ENCODE measurements around the gene ENTPD8. TPM values are rescaled to one million over a fixed set of nuclear protein-coding genes. Genes with fewer than 3 reads are reported as not detected.
A peak's percentile ranks its signal among the peaks of the same experiment; 100 is the strongest.

The ENTPD8 gene
- total and polyA plus RNA-seq, 2 of the 13 experiments (the other 11 are each of a cell fraction or from before 2014, with no cell fraction given), result 0.26 to 0.44 TPM

DNA sequence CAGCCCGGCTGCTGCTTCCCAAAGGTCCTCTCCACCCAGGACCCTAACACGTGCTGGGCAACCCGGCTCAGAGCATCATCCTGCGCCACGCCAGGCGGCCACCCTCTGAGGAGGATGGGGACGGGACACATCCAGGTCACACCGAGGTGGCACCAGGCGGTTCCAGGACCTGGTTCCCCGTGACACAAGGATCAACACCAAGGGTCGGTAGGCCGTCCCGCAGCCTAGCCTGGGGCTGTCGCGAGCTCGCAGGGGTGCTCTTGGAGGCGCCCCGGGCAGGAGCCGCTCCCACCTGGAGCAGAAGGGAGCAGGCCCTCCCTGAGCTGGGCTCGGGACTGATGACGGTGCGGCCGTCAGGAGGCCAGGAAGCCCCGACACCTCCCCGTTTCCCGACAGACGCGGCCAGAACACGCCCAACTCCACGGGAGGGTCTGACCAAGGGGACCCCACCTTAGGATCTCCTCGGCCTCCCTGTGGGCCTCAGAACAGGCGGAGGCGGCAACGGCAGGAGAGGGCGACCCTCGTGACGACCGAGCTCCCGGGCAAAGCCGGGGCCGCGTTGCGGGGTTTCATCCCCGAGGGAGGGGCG, 24.5 kb downstream of the ENTPD8 start:
- DNase-seq (ENCODE audit: low spot score) (no peak), FAIRE-seq (no peak), ATAC-seq (no peak)
- H2AFZ ChIP-seq (ENCODE audit: low read length), result no peak overlapping the region
- TF ChIP-seq HNRNPLL (IDR thresholded peaks at IDR 0.05; ENCODE audit: low read depth, low read length, poor library complexity, severe bottlenecking) (peak; percentile 20), RBFOX2 (IDR thresholded peaks at IDR 0.05; ENCODE audit: low read depth, low read length) (0 out of 2 replicates have a peak, but pooled peaks have one; percentile 14), ARNT (IDR thresholded peaks at IDR 0.05) (no peak)
- TF ChIP-seq, protein P1, sequence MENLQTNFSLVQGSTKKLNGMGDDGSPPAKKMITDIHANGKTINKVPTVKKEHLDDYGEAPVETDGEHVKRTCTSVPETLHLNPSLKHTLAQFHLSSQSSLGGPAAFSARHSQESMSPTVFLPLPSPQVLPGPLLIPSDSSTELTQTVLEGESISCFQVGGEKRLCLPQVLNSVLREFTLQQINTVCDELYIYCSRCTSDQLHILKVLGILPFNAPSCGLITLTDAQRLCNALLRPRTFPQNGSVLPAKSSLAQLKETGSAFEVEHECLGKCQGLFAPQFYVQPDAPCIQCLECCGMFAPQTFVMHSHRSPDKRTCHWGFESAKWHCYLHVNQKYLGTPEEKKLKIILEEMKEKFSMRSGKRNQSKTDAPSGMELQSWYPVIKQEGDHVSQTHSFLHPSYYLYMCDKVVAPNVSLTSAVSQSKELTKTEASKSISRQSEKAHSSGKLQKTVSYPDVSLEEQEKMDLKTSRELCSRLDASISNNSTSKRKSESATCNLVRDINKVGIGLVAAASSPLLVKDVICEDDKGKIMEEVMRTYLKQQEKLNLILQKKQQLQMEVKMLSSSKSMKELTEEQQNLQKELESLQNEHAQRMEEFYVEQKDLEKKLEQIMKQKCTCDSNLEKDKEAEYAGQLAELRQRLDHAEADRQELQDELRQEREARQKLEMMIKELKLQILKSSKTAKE (CRISPR knock-in tag; IDR thresholded peaks at IDR 0.05; ENCODE audit: borderline replicate concordance), result no peak
- no peak overlapping the region for H3K4me2 ChIP-seq (ENCODE audit: low read depth, low read length)
- H3K27ac ChIP-seq (ENCODE audit: extremely low read length, insufficient read depth, low read length), result no peak overlapping the region
- H3K9me3 ChIP-seq (ENCODE audit: low read length), result no peaks in the 10 kb centered on the region
- POLR2A ChIA-PET, result no interaction called here
- no peak overlapping the region for H3K9ac ChIP-seq (ENCODE audit: insufficient read depth, low read depth, low read length)
- peaks cover 10% of the 10 kb centered on the region for H3K4me1 ChIP-seq (ENCODE audit: insufficient read depth, low read length)
- BruUV-seq (replicated peaks), result no TSS peak
- in situ Hi-C loops (cut with HindIII; ENCODE audit: extremely low pct_ligation_motif_present, low pct_unique_long_range_greater_than_20kb) (no loop called here), intact Hi-C loops (cut with micrococcal nuclease; ENCODE audit: unreplicated experiment) (no loop called here)
- no peaks in the 10 kb centered on the region for H4K20me1 ChIP-seq (ENCODE audit: insufficient read depth, low read length)
- peaks cover 8% of the 10 kb centered on the region for H3K79me2 ChIP-seq (ENCODE audit: insufficient read depth, low read length)
- 94% methylated on average over 33 of the region's 45 CpGs for WGBS (ENCODE audit: low lambda C conversion rate)
- no peaks in the 10 kb centered on the region for H3K36me3 ChIP-seq (replicated peaks in 1 of 2; ENCODE audit: control insufficient read depth in 1 of 2, insufficient read depth in 2 of 2, low read length in 2 of 2)
- CTCF ChIA-PET (ENCODE audit: low intra/inter-chr PET ratio, low total read pairs), result no interaction called here
- no peaks in the 10 kb centered on the region for H3K27me3 ChIP-seq (ENCODE audit: control insufficient read depth in 1 of 2, insufficient read depth in 2 of 2, low read length in 2 of 2)
- H3K4me3 ChIP-seq (replicated peaks in 1 of 3; ENCODE audit: insufficient read depth in 1 of 3, low read depth in 2 of 3, low read length in 3 of 3), result no peak overlapping the region

DNA sequence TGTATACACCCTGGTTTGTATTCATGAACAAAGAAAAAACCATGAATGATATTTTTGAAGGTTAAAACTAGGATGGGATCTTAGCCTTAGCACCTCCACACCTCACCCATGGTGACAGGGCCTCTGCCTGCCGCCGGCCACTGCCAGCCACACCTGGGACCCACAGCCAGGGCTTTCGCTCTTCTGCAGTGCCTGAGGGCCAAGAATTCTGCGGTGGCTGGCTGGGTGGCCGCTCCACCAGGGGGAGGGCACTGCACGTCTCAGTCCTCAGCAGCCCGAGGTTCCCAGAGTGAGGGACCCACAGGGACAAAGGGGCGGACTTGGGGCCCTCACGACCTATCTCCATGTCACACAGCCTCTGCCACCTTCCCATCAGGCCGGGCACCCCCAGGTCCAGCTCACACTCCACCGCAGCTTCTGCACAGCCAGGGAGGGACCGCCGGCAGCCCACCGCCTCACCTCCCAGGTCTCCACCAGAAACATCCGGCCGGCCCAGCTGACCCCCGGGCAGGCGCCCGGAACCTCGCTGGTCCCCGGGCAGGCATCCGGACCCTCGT, 25.1 kb downstream of the ENTPD8 start:
- H4K20me1 ChIP-seq (ENCODE audit: insufficient read depth, low read length), result no peaks in the 10 kb centered on the region
- FAIRE-seq, result no peak
- WGBS (ENCODE audit: low lambda C conversion rate), result 99% methylated on average over 8 of the region's 23 CpGs
- H3K36me3 ChIP-seq (replicated peaks in 1 of 2; ENCODE audit: control insufficient read depth in 1 of 2, insufficient read depth in 2 of 2, low read length in 2 of 2), result no peaks in the 10 kb centered on the region
- H3K79me2 ChIP-seq (ENCODE audit: insufficient read depth, low read length), result peaks cover 2% of the 10 kb centered on the region
- 0 out of 2 replicates have a peak, but pooled peaks cover 5% of the 10 kb centered on the region for H3K4me1 ChIP-seq (ENCODE audit: insufficient read depth, low read length)
- no peak for ATAC-seq
- no peak overlapping the region for H3K4me3 ChIP-seq (replicated peaks in 1 of 3; ENCODE audit: insufficient read depth in 1 of 3, low read depth in 2 of 3, low read length in 3 of 3)
- H3K9me3 ChIP-seq (ENCODE audit: low read length), result no peaks in the 10 kb centered on the region
- no peak overlapping the region for H2AFZ ChIP-seq (ENCODE audit: low read length)
- in situ Hi-C loops (cut with HindIII; ENCODE audit: extremely low pct_ligation_motif_present, low pct_unique_long_range_greater_than_20kb) (no loop called here), intact Hi-C loops (cut with micrococcal nuclease; ENCODE audit: unreplicated experiment) (no loop called here)
- H3K9ac ChIP-seq (ENCODE audit: insufficient read depth, low read depth, low read length), result no peak overlapping the region
- H3K27me3 ChIP-seq (ENCODE audit: control insufficient read depth in 1 of 2, insufficient read depth in 2 of 2, low read length in 2 of 2), result no peaks in the 10 kb centered on the region
- no peak overlapping the region for H3K4me2 ChIP-seq (ENCODE audit: low read depth, low read length)
- no peak for DNase-seq (ENCODE audit: low spot score)
- CTCF ChIA-PET (ENCODE audit: low intra/inter-chr PET ratio, low total read pairs), result no interaction called here
- no TSS peak for BruUV-seq (replicated peaks)
- POLR2A ChIA-PET, result no interaction called here
- H3K27ac ChIP-seq (ENCODE audit: extremely low read length, insufficient read depth, low read length), result no peak overlapping the region
- TF ChIP-seq DPF2 (CRISPR knock-in tag; IDR thresholded peaks at IDR 0.05; ENCODE audit: borderline replicate concordance, low read depth) (no peak), MAF1 (CRISPR knock-in tag; IDR thresholded peaks at IDR 0.05; ENCODE audit: borderline replicate concordance) (no peak), RFX3 (CRISPR knock-in tag; IDR thresholded peaks at IDR 0.05) (no peak), HMG20B (CRISPR knock-in tag; conservative IDR thresholded peaks at IDR 0.05) (no peak), ZNF263 (CRISPR knock-in tag; IDR thresholded peaks at IDR 0.05) (no peak), NFKB2 (CRISPR knock-in tag; IDR thresholded peaks at IDR 0.05; ENCODE audit: borderline replicate concordance) (no peak), SMARCC2 (IDR thresholded peaks at IDR 0.05) (no peak), JDP2 (CRISPR knock-in tag; IDR thresholded peaks at IDR 0.05; ENCODE audit: borderline replicate concordance) (no peak), ARNT2 (CRISPR knock-in tag; IDR thresholded peaks at IDR 0.05; ENCODE audit: low read depth) (no peak), PAF1 (CRISPR knock-in tag; IDR thresholded peaks at IDR 0.05) (no peak)
